ENCODE data around the gene PHYHD1. TPM values are rescaled to one million over a fixed set of nuclear protein-coding genes. Genes with fewer than 3 reads are reported as not detected.

Gene PHYHD1
- total and polyA plus RNA-seq, 2 donors (not counting 3 experiments of a cell fraction or from before 2014, with no cell fraction given) = 1.1 to 1.8 TPM

DNA sequence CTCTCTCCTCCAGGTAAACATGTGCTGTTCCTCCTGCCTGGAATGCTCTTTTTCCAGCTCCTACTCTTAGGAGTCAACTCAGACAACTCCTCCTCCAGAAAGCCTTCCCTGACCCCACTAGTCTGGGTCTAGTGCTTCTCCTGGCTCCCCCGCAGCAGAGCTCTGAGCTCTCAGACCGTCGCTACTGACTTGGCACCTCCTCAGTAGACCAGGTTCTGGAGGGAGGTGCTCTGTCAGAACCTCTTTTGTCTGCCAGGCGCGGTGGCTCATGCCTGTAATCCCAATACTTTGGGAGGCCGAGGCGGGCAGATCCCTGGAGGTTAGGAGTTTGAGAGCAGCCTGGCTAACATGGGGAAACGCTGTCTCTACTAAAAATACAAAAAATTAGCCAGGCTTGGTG, 35.4 kb upstream of the PHYHD1 start:
- no peak overlapping the region for H3K9ac ChIP-seq (replicated peaks; ENCODE audit: extremely low read depth, insufficient read depth, low read length)
- ChIA-PET POLR2A (no interaction called here), CTCF (no interaction called here)
- H3K27ac ChIP-seq (ENCODE audit: insufficient read depth, low read depth, low read length) = peak overlapping the region; percentile 75
- H3K27me3 ChIP-seq (ENCODE audit: control insufficient read depth in 2 of 2, insufficient read depth in 2 of 2, low read length in 2 of 2) = no peaks in the 10 kb centered on the region
- intact Hi-C loops (cut with micrococcal nuclease) = no loop called here
- no peaks in the 10 kb centered on the region for H4K20me1 ChIP-seq (replicated peaks; ENCODE audit: control insufficient read depth, extremely low read depth, insufficient read depth, low read length)
- TF ChIP-seq GATA2 (IDR thresholded peaks at IDR 0.05; ENCODE audit: insufficient read depth, insufficient read length, low read depth, low read length) = no peak
- no peak for TF ChIP-seq EZH2 (IDR thresholded peaks at IDR 0.05; ENCODE audit: borderline replicate concordance, low read depth, low read length, severe bottlenecking)
- no peak for TF ChIP-seq MYC (IDR thresholded peaks at IDR 0.05; ENCODE audit: low read depth, low read length)
- TF ChIP-seq, protein P1, sequence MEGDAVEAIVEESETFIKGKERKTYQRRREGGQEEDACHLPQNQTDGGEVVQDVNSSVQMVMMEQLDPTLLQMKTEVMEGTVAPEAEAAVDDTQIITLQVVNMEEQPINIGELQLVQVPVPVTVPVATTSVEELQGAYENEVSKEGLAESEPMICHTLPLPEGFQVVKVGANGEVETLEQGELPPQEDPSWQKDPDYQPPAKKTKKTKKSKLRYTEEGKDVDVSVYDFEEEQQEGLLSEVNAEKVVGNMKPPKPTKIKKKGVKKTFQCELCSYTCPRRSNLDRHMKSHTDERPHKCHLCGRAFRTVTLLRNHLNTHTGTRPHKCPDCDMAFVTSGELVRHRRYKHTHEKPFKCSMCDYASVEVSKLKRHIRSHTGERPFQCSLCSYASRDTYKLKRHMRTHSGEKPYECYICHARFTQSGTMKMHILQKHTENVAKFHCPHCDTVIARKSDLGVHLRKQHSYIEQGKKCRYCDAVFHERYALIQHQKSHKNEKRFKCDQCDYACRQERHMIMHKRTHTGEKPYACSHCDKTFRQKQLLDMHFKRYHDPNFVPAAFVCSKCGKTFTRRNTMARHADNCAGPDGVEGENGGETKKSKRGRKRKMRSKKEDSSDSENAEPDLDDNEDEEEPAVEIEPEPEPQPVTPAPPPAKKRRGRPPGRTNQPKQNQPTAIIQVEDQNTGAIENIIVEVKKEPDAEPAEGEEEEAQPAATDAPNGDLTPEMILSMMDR (IDR thresholded peaks at IDR 0.05; ENCODE audit: extremely low read depth in 1 of 2, insufficient read depth in 1 of 2, low read depth in 1 of 2, low read length in 2 of 2) = no peak
- no peak for TF ChIP-seq POLR2AphosphoS5 (IDR thresholded peaks at IDR 0.05; ENCODE audit: insufficient read depth, low read depth, low read length)
- no peak for TF ChIP-seq JUN (IDR thresholded peaks at IDR 0.05; ENCODE audit: borderline replicate concordance, insufficient read depth, insufficient read length, low read depth)
- TF ChIP-seq, protein P2, sequence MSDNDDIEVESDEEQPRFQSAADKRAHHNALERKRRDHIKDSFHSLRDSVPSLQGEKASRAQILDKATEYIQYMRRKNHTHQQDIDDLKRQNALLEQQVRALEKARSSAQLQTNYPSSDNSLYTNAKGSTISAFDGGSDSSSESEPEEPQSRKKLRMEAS (IDR thresholded peaks at IDR 0.05; ENCODE audit: insufficient read depth, insufficient read length) = no peak
- no peak for TF ChIP-seq POLR2A (IDR thresholded peaks at IDR 0.05; ENCODE audit: low read depth, low read length)
- TF ChIP-seq FOS (IDR thresholded peaks at IDR 0.05; ENCODE audit: borderline replicate concordance, insufficient read depth, low read length) = no peak
- H3K4me1 ChIP-seq (ENCODE audit: control insufficient read depth, extremely low read depth, insufficient read depth, low read length) = peaks cover 59% of the 10 kb centered on the region
- no peak for FAIRE-seq
- no peaks in the 10 kb centered on the region for H3K9me1 ChIP-seq (replicated peaks; ENCODE audit: control insufficient read depth, extremely low read depth, insufficient read depth, low read length)
- DNase-seq (ENCODE audit: low read depth, low spot score) = no peak
- no peak overlapping the region for H3K4me2 ChIP-seq (ENCODE audit: insufficient read depth, low read length)
- BruUV-seq (replicated peaks) = no TSS peak
- H3K36me3 ChIP-seq (ENCODE audit: control insufficient read depth in 2 of 2, extremely low read depth in 1 of 2, insufficient read depth in 2 of 2, low read length in 2 of 2) = peaks cover 8 to 12% of the 10 kb centered on the region in 2 experiments
- no peak overlapping the region for H2AFZ ChIP-seq (ENCODE audit: low read depth, low read length)
- H3K9me3 ChIP-seq (replicated peaks; ENCODE audit: control insufficient read depth, insufficient read depth, low read length) = no peaks in the 10 kb centered on the region
- dilution Hi-C loops (cut with MboI; ENCODE audit: extremely low pct_ligation_motif_present, low sequenced_read_pairs) = no loop called here
- peaks cover 80% of the 10 kb centered on the region for H3K79me2 ChIP-seq (ENCODE audit: control insufficient read depth, insufficient read depth, low read length)
- H3K4me3 ChIP-seq (replicated peaks in 1 of 3; ENCODE audit: insufficient read depth in 1 of 3, low read depth in 1 of 3, low read length in 3 of 3) = no peak overlapping the region
